BLaER1 (cell line): Measurements from ENCODE around the gene HIP1R.
A peak's percentile ranks its signal among the peaks of the same experiment; 100 is the strongest.

Source experiments
- H3K27ac ChIP-seq: shearing (Covaris generic); formaldehyde crosslinking; 2 replicates; pipeline ENCODE4 v1.8.1; 2022
- H3K27me3 ChIP-seq: shearing (Covaris generic); formaldehyde crosslinking; 2 replicates; pipeline ENCODE4 v1.8.1; 2022
- H3K36me3 ChIP-seq: shearing (Covaris generic); formaldehyde crosslinking; 2 replicates; pipeline ENCODE4 v1.8.1; 2022
- H3K4me1 ChIP-seq: shearing (Covaris generic); formaldehyde crosslinking; 2 replicates; pipeline ENCODE4 v1.8.1; 2022
- H3K4me2 ChIP-seq: shearing (Covaris generic); formaldehyde crosslinking; 2 replicates; pipeline ENCODE4 v1.8.1; 2022
- H3K4me3 ChIP-seq: shearing (Covaris generic); formaldehyde crosslinking; 2 replicates; pipeline ENCODE4 v1.8.1; 2022
- H3K9ac ChIP-seq: shearing (Covaris generic); formaldehyde crosslinking; 2 replicates; pipeline ENCODE4 v1.8.1; 2022
- H3K9me3 ChIP-seq: shearing (Covaris generic); formaldehyde crosslinking; 2 replicates; pipeline ENCODE4 v1.8.1; 2022
- H4K20me1 ChIP-seq: shearing (Covaris generic); formaldehyde crosslinking; 2 replicates; pipeline ENCODE4 v1.8.1; 2022
- Cebpa-rat ChIP-seq: shearing (Covaris generic); IDR thresholded peaks from 2 replicates; pipeline ENCODE4 v1.8.1; 2022

HIP1R gene

DNA sequence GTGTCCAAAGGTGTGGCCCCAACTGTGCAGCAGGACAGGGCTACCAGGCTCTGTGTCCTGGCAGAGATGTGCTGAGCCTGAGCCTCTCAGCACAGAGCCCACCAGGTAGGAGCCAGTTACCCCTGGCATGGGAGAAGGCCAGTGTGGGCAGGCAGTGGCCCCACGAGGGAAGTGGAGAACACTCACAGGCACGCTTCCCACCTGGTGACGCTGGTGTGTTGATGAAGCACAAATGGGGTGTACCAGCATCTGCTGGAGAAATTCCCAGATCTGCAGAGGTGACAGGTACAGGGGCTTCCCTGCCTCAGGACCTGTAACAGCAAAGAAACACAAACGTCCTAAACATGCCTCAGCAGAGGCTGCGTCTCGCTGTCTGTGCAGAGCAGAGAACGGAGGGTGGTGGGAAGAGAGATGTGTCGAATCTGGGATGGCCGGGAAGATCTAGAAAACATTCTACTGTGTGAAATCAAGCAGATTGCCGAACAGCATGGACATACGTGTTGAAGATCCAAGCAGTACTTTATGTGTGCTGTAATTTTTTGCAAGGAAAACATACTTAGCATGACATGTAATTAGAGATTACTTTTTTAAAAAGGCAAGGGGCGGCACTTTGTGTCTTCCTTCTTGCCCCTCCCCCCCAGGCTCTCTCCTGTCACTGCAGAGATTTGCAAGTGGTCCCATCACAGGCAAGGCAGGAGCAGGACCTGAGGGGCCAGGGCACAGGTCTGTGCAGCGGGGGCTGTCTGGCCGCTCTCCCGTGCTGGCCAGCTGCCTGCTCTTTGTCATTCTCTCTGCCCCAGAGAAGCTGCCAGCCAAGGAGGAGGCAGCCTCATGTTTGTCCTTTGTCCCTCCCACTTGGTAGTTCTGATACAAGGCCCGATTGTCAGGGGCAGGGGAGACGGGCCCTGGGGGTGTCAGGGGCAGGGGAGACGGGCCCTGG, 17.3 kb downstream of the HIP1R start:
- peaks cover 85% of the 10 kb centered on the region for H3K36me3 ChIP-seq
- no peaks in the 10 kb centered on the region for H3K27me3 ChIP-seq

DNA sequence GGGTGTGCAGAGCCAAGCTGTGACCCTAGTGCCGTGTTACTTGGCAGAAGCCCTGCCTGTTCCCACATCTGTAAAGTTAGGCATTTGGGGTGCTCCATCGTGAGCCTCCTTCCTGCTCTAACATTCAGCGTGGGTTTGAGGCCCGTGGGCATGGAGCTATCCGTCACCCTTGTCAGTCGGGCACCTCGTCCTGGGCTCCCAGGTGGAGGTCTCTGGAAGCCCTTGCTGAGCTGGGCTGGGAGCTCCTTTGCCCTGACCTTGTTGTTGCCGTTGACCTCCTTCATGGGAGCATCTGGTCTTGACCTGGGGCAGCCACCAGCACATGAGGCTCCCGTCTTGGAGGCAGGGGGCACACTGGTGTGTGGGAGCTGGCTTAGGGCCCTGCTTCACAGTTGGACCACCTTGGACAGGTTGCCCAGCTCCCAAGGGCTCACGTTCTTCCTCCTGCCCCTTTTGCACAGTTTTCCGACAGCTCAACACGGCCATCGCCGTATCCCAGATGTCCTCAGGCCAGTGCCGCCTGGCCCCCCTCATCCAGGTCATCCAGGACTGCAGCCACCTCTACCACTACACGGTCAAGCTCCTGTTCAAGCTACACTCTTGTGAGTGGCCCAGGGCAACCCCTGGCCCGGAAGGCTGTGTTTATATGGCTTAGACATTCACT, 18.5 kb downstream of the HIP1R start:
- peaks cover 45% of the 10 kb centered on the region for H3K4me1 ChIP-seq
- H3K27me3 ChIP-seq, result no peaks in the 10 kb centered on the region
- peaks cover 82% of the 10 kb centered on the region for H4K20me1 ChIP-seq
- no peak overlapping the region for H3K4me2 ChIP-seq
- TF ChIP-seq Cebpa-rat, result no peak
- no peak overlapping the region for H3K9ac ChIP-seq
- no peak overlapping the region for H3K27ac ChIP-seq
- H3K9me3 ChIP-seq, result no peaks in the 10 kb centered on the region
- H3K4me3 ChIP-seq, result no peak overlapping the region
- H3K36me3 ChIP-seq, result peaks cover 85% of the 10 kb centered on the region

More for the DNA sequence above, 17.3 kb downstream of the HIP1R start:
- no peak for TF ChIP-seq Cebpa-rat
- H3K9me3 ChIP-seq, result no peaks in the 10 kb centered on the region
- H4K20me1 ChIP-seq, result peaks cover 85% of the 10 kb centered on the region
- H3K9ac ChIP-seq, result no peak overlapping the region
- peaks cover 45% of the 10 kb centered on the region for H3K4me1 ChIP-seq
- peak overlapping the region; percentile 25; the same call in 1 of the 2 replicates for H3K27ac ChIP-seq
- no peak overlapping the region for H3K4me3 ChIP-seq
- H3K4me2 ChIP-seq, result peak overlapping the region; percentile 44

- Histone ChIP-seq H3K9me3 (no peaks in the 10 kb centered on the region), H3K27me3 (no peaks in the 10 kb centered on the region), H3K4me3 (no peak overlapping the region), H3K4me2 (peak overlapping the region; percentile 78), H4K20me1 (peaks cover 82% of the 10 kb centered on the region), H3K36me3 (peaks cover 85% of the 10 kb centered on the region), H3K4me1 (peaks cover 51% of the 10 kb centered on the region), H3K27ac (peak overlapping the region; percentile 55), H3K9ac (no peak overlapping the region)
- no peak for TF ChIP-seq Cebpa-rat
Measured at GRCh38 chr12:122854554-122854953, 19.3 kb downstream of the HIP1R start.

DNA sequence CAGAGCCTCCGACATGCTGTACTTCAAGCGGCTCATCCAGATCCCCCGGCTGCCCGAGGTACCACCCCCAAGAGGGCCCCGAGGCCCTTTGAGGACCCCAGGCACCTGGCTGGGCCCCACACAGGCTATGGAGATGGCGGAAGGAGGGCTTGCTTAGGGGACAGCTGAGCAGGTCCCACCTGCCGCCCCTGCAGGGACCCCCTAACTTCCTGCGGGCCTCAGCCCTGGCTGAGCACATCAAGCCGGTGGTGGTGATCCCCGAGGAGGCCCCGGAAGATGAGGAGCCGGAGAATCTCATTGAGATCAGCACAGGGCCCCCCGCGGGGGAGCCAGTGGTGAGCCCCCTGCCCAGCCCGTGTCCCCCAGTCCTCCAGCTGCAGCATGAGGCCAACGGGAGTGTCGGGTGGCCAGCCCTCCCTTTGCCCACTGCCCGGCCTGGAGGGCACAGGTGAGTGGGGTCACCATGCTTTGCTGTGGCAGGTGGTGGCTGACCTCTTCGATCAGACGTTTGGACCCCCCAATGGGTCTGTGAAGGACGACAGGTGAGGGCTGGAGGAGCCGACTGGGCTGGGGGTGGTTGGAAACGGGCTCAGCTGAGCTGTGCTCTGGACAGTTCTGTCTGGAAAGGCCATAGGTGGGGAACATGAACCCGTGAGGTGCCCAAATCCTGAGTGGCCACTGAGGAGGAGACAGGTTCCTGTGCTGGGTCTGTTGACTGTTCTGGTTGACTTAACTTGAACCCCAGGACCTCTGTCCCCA, 20.0 kb downstream of the HIP1R start:
- H3K4me3 ChIP-seq, result 0 out of 2 replicates have a peak overlapping the region, but pooled peaks have one; percentile 7
- H3K36me3 ChIP-seq, result peaks cover 87% of the 10 kb centered on the region
- peaks cover 58% of the 10 kb centered on the region for H3K4me1 ChIP-seq
- peak overlapping the region; percentile 55 for H3K27ac ChIP-seq
- peak overlapping the region; percentile 78 for H3K4me2 ChIP-seq
- no peak for TF ChIP-seq Cebpa-rat
- 0 out of 2 replicates have a peak overlapping the region, but pooled peaks have one; percentile 29 for H3K9ac ChIP-seq
- H3K9me3 ChIP-seq, result no peaks in the 10 kb centered on the region
- no peaks in the 10 kb centered on the region for H3K27me3 ChIP-seq
- peaks cover 83% of the 10 kb centered on the region for H4K20me1 ChIP-seq

DNA sequence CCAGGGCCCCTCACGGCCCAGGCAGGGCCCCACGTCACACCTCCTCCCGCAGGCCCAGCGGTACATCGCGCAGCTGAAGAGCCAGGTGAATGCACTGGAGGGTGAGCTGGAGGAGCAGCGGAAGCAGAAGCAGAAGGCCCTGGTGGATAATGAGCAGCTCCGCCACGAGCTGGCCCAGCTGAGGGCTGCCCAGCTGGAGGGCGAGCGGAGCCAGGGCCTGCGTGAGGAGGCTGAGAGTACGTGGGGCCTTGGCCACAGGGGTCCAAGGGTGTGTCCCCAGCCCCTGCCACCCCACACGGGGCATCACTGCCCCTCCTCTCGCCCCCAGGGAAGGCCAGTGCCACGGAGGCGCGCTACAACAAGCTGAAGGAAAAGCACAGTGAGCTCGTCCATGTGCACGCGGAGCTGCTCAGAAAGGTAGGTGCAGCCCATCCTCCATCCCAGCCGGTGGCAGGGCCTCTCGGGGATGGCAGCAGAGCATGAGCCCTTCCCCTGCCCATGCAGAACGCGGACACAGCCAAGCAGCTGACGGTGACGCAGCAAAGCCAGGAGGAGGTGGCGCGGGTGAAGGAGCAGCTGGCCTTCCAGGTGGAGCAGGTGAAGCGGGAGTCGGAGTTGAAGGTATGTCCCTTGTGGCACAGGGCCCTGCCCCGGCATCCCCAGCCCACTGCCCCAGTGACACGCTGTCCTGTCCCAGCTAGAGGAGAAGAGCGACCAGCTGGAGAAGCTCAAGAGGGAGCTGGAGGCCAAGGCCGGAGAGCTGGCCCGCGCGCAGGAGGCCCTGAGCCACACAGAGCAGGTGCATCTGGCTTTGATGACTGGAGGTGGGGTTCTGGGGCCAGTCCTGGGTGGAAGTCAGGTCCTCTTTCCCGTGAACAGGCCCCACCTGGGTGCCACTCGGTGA, 20.9 kb downstream of the HIP1R start:
- peaks cover 62% of the 10 kb centered on the region for H3K4me1 ChIP-seq
- no peak for TF ChIP-seq Cebpa-rat

DNA sequence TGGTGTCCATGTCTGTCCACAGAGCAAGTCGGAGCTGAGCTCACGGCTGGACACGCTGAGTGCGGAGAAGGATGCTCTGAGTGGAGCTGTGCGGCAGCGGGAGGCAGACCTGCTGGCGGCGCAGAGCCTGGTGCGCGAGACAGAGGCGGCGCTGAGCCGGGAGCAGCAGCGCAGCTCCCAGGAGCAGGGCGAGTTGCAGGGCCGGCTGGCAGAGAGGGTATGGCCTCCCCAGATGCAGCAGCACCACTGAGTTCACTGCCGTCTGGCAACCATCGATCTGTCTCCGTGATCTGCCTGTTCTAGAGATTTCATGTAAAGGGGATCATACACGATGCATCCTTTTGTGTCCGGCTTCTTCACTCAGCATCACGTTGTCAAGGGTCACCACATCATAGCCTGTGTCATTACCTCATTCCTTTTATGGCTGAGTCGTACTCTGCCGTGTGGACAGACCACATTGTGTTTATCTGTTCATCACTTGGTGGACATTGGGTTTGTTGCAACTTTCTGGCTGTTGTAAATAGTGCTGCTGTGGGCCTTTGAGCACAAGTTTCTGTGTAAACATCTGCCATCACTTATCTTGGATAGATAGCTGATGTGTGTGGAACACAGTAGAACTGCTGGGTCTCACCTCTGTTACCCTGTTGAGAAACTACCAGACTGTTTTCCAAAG, 21.9 kb downstream of the HIP1R start:
- H3K4me2 ChIP-seq, result no peak overlapping the region
- H3K4me1 ChIP-seq, result peaks cover 62% of the 10 kb centered on the region
- H3K4me3 ChIP-seq, result no peak overlapping the region
- no peak for TF ChIP-seq Cebpa-rat
- H3K27me3 ChIP-seq, result no peaks in the 10 kb centered on the region
- no peaks in the 10 kb centered on the region for H3K9me3 ChIP-seq
- H3K27ac ChIP-seq, result no peak overlapping the region
- H3K9ac ChIP-seq, result no peak overlapping the region
- H3K36me3 ChIP-seq, result peaks cover 87% of the 10 kb centered on the region
- peaks cover 87% of the 10 kb centered on the region for H4K20me1 ChIP-seq

More for the DNA sequence above, 20.9 kb downstream of the HIP1R start:
- peak overlapping the region; percentile 29; the same call in 1 of the 2 replicates for H3K9ac ChIP-seq
- peaks cover 88% of the 10 kb centered on the region for H3K36me3 ChIP-seq
- H4K20me1 ChIP-seq, result peaks cover 87% of the 10 kb centered on the region
- peak overlapping the region; percentile 78 for H3K4me2 ChIP-seq
- peak overlapping the region; percentile 15; the same call in 1 of the 2 replicates for H3K4me3 ChIP-seq
- H3K27me3 ChIP-seq, result no peaks in the 10 kb centered on the region
- no peaks in the 10 kb centered on the region for H3K9me3 ChIP-seq
- peak overlapping the region; percentile 49 for H3K27ac ChIP-seq

- Histone ChIP-seq H3K9me3 (no peaks in the 10 kb centered on the region), H3K36me3 (peaks cover 79% of the 10 kb centered on the region), H3K4me3 (no peak overlapping the region), H3K4me2 (no peak overlapping the region), H4K20me1 (peaks cover 86% of the 10 kb centered on the region), H3K4me1 (peaks cover 68% of the 10 kb centered on the region), H3K27me3 (no peaks in the 10 kb centered on the region), H3K27ac (no peak overlapping the region), H3K9ac (no peak overlapping the region)
- no peak for TF ChIP-seq Cebpa-rat
Measured at GRCh38 chr12:122858171-122858570, 22.9 kb downstream of the HIP1R start.

- H3K9me3 ChIP-seq, result no peaks in the 10 kb centered on the region
- H4K20me1 ChIP-seq, result peaks cover 87% of the 10 kb centered on the region
- H3K4me3 ChIP-seq, result no peak overlapping the region
- peaks cover 76% of the 10 kb centered on the region for H3K36me3 ChIP-seq
- no peak overlapping the region for H3K4me2 ChIP-seq
- H3K27me3 ChIP-seq, result no peaks in the 10 kb centered on the region
- H3K4me1 ChIP-seq, result peaks cover 73% of the 10 kb centered on the region
- H3K9ac ChIP-seq, result no peak overlapping the region
- H3K27ac ChIP-seq, result no peak overlapping the region
- no peak for TF ChIP-seq Cebpa-rat
Measured at GRCh38 chr12:122858591-122859302, 23.5 kb downstream of the HIP1R start.
